ENCODE data around the gene LCE3E. TPM values are rescaled to one million over a fixed set of nuclear protein-coding genes. Genes with fewer than 3 reads are reported as not detected.

LCE3E gene
- total RNA-seq, 1 experiment from 2014 or later: not detected

DNA sequence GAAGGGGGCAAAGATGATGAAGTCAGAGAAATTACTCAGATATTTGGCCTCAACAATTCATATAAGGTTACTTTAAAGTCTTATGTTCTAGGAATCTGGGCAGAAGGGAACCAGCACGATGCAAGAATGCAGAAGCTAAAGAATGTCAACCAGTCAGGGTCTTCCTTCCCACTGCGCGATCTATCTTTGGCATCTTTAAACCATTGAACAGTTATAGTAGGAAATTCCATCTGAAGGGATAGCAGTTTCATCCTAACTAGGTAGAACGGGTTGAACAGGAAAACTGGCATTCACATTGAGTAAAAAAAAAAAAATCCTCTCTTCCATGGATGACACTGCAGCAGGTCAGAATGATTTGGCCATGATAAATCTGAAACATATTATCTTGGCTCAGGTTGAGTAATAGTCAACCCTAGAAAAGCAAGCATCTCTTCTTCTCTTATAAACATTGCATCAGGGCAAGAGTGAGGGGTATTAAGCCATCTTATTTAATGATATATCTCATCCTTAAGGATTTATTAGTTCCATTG is 46.0 kb downstream of the LCE3E start:
- H2AFZ ChIP-seq (ENCODE audit: low read depth, low read length, poor library complexity, severe bottlenecking): no peak overlapping the region
- H3K79me2 ChIP-seq (ENCODE audit: insufficient read depth, low read length): no peaks in the 10 kb centered on the region
- TF ChIP-seq JUND (IDR thresholded peaks at IDR 0.05): no peak
- no peak for TF ChIP-seq EZH2 (IDR thresholded peaks at IDR 0.05)
- no peak for TF ChIP-seq SIN3A (IDR thresholded peaks at IDR 0.05; ENCODE audit: low read depth)
- no peak for TF ChIP-seq ZNF274 (IDR thresholded peaks at IDR 0.05; ENCODE audit: low read depth, low read length)
- TF ChIP-seq, protein P1, sequence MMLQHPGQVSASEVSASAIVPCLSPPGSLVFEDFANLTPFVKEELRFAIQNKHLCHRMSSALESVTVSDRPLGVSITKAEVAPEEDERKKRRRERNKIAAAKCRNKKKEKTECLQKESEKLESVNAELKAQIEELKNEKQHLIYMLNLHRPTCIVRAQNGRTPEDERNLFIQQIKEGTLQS (IDR thresholded peaks at IDR 0.05): no peak
- TF ChIP-seq, protein P2, sequence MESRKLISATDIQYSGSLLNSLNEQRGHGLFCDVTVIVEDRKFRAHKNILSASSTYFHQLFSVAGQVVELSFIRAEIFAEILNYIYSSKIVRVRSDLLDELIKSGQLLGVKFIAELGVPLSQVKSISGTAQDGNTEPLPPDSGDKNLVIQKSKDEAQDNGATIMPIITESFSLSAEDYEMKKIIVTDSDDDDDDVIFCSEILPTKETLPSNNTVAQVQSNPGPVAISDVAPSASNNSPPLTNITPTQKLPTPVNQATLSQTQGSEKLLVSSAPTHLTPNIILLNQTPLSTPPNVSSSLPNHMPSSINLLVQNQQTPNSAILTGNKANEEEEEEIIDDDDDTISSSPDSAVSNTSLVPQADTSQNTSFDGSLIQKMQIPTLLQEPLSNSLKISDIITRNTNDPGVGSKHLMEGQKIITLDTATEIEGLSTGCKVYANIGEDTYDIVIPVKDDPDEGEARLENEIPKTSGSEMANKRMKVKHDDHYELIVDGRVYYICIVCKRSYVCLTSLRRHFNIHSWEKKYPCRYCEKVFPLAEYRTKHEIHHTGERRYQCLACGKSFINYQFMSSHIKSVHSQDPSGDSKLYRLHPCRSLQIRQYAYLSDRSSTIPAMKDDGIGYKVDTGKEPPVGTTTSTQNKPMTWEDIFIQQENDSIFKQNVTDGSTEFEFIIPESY (IDR thresholded peaks at IDR 0.05; ENCODE audit: extremely low read depth, insufficient replicate concordance, low read length): no peak
- TF ChIP-seq ZFX (IDR thresholded peaks at IDR 0.05): no peak
- TF ChIP-seq, protein P3, sequence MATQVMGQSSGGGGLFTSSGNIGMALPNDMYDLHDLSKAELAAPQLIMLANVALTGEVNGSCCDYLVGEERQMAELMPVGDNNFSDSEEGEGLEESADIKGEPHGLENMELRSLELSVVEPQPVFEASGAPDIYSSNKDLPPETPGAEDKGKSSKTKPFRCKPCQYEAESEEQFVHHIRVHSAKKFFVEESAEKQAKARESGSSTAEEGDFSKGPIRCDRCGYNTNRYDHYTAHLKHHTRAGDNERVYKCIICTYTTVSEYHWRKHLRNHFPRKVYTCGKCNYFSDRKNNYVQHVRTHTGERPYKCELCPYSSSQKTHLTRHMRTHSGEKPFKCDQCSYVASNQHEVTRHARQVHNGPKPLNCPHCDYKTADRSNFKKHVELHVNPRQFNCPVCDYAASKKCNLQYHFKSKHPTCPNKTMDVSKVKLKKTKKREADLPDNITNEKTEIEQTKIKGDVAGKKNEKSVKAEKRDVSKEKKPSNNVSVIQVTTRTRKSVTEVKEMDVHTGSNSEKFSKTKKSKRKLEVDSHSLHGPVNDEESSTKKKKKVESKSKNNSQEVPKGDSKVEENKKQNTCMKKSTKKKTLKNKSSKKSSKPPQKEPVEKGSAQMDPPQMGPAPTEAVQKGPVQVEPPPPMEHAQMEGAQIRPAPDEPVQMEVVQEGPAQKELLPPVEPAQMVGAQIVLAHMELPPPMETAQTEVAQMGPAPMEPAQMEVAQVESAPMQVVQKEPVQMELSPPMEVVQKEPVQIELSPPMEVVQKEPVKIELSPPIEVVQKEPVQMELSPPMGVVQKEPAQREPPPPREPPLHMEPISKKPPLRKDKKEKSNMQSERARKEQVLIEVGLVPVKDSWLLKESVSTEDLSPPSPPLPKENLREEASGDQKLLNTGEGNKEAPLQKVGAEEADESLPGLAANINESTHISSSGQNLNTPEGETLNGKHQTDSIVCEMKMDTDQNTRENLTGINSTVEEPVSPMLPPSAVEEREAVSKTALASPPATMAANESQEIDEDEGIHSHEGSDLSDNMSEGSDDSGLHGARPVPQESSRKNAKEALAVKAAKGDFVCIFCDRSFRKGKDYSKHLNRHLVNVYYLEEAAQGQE (IDR thresholded peaks at IDR 0.05; ENCODE audit: low read depth): no peak
- no peak for TF ChIP-seq POLR2AphosphoS5 (IDR thresholded peaks at IDR 0.05; ENCODE audit: low read depth, low read length)
- TF ChIP-seq TCF7L2 (IDR thresholded peaks at IDR 0.05; ENCODE audit: borderline replicate concordance, extremely low read depth, insufficient read depth, insufficient read length): no peak
- TF ChIP-seq EZH2phosphoT487 (IDR thresholded peaks at IDR 0.05; ENCODE audit: borderline replicate concordance): no peak
- TF ChIP-seq FOSL1 (IDR thresholded peaks at IDR 0.05; ENCODE audit: low read depth): no peak
- TF ChIP-seq CEBPB (IDR thresholded peaks at IDR 0.05; ENCODE audit: low read depth): no peak
- no peak for TF ChIP-seq EGR1 (IDR thresholded peaks at IDR 0.05; ENCODE audit: low read depth)
- TF ChIP-seq, protein P4, sequence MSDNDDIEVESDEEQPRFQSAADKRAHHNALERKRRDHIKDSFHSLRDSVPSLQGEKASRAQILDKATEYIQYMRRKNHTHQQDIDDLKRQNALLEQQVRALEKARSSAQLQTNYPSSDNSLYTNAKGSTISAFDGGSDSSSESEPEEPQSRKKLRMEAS (IDR thresholded peaks at IDR 0.05): no peak
- TF ChIP-seq POLR2A (IDR thresholded peaks at IDR 0.05; ENCODE audit: borderline replicate concordance, extremely low read depth, insufficient read depth, insufficient read length): no peak
- TF ChIP-seq ELF1 (IDR thresholded peaks at IDR 0.05; ENCODE audit: borderline replicate concordance, low read depth): no peak
- TF ChIP-seq YY1 (IDR thresholded peaks at IDR 0.05; ENCODE audit: extremely low read depth, insufficient replicate concordance, low read depth, low read length): no peak
- TF ChIP-seq RAD21 (IDR thresholded peaks at IDR 0.05; ENCODE audit: low read depth): no peak
- H3K9me2 ChIP-seq (ENCODE audit: insufficient read depth): no peaks in the 10 kb centered on the region
- DNase-seq (ENCODE audit: low read depth, low spot score) (no peak), ATAC-seq (no peak)
- no peaks in the 10 kb centered on the region for H3K36me3 ChIP-seq (ENCODE audit: control insufficient read depth in 1 of 2, insufficient read depth in 2 of 2, low read length in 2 of 2)
- ChIA-PET RAD21 (ENCODE audit: low non-redundant PET in 1 of 2, low total read pairs in 2 of 2, uncharacterized antibody in 2 of 2, unreplicated experiment in 2 of 2) (no interaction called here), CTCF (no interaction called here), POLR2A (no interaction called here)
- no peaks in the 10 kb centered on the region for H3K9me3 ChIP-seq (ENCODE audit: control insufficient read depth in 1 of 2, insufficient read depth in 1 of 2, low read depth in 1 of 2, low read length in 2 of 2)
- no peak overlapping the region for H3K4me2 ChIP-seq (ENCODE audit: low read length)
- H4K20me1 ChIP-seq (ENCODE audit: insufficient read depth): no peaks in the 10 kb centered on the region
- peaks cover 0 to 15% of the 10 kb centered on the region in 2 experiments; a peak in 2 of 4 replicates for H3K4me1 ChIP-seq (ENCODE audit: control insufficient read depth in 1 of 2, insufficient read depth in 2 of 2, low read length in 2 of 2)
- intact Hi-C loops (cut with micrococcal nuclease): no loop called here
- no peak overlapping the region for H3K9ac ChIP-seq (ENCODE audit: low read length)
- BruUV-seq (replicated peaks): no TSS peak
- no peak overlapping the region for H3K27ac ChIP-seq (ENCODE audit: low read depth, low read length)
- no peak overlapping the region for H3K4me3 ChIP-seq (replicated peaks in 1 of 2; ENCODE audit: low read depth in 1 of 2, low read length in 2 of 2)
- H3K27me3 ChIP-seq (ENCODE audit: insufficient read depth, low read length): peaks cover 10% of the 10 kb centered on the region; the same call in 1 of the 2 replicates

Data from HCT116 (cell line).